Measurements from ENCODE around the gene MMP13. TPM values are rescaled to one million over a fixed set of nuclear protein-coding genes. Genes with fewer than 3 reads are reported as not detected.

The MMP13 gene
- total RNA-seq, 1 experiment from 2014 or later = 0.15 TPM

DNA sequence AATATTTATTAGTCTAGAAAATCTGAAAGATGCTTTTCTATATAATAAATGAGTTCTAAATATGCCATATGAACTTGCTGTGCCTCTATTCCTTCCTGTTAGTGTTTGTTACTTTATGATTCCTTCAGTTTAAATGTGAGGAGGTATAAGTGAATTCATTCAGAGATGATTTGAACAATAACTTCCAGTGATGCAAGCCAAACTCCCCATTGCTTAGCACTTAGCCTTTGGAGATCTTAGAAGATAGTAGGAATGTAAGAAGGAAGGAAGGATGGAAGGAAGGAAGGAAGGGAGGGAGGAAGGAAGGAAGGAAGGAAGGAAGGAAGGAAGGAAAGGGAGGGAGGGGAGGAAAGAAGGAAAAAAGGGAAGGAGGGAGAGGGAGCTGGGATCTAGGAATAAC, 25.1 kb downstream of the MMP13 start:
- in situ Hi-C loops (cut with HindIII; ENCODE audit: low pct_unique_long_range_greater_than_20kb, low sequenced_read_pairs) (no loop called here), intact Hi-C loops (cut with micrococcal nuclease; ENCODE audit: unreplicated experiment) (no loop called here)
- POLR2A ChIA-PET = no interaction called here
- no peak for DNase-seq (ENCODE audit: low read depth, low spot score)
- TF ChIP-seq, protein P1, sequence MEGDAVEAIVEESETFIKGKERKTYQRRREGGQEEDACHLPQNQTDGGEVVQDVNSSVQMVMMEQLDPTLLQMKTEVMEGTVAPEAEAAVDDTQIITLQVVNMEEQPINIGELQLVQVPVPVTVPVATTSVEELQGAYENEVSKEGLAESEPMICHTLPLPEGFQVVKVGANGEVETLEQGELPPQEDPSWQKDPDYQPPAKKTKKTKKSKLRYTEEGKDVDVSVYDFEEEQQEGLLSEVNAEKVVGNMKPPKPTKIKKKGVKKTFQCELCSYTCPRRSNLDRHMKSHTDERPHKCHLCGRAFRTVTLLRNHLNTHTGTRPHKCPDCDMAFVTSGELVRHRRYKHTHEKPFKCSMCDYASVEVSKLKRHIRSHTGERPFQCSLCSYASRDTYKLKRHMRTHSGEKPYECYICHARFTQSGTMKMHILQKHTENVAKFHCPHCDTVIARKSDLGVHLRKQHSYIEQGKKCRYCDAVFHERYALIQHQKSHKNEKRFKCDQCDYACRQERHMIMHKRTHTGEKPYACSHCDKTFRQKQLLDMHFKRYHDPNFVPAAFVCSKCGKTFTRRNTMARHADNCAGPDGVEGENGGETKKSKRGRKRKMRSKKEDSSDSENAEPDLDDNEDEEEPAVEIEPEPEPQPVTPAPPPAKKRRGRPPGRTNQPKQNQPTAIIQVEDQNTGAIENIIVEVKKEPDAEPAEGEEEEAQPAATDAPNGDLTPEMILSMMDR (IDR thresholded peaks at IDR 0.05) = no peak
- TF ChIP-seq TCF7L2 (IDR thresholded peaks at IDR 0.05; ENCODE audit: low read depth, low read length) (no peak), SIN3A (IDR thresholded peaks at IDR 0.05; ENCODE audit: borderline replicate concordance, insufficient read depth, low read depth, low read length) (no peak), POLR2AphosphoS5 (IDR thresholded peaks at IDR 0.05; ENCODE audit: low read depth, low read length) (no peak)
- TF ChIP-seq, protein P2, sequence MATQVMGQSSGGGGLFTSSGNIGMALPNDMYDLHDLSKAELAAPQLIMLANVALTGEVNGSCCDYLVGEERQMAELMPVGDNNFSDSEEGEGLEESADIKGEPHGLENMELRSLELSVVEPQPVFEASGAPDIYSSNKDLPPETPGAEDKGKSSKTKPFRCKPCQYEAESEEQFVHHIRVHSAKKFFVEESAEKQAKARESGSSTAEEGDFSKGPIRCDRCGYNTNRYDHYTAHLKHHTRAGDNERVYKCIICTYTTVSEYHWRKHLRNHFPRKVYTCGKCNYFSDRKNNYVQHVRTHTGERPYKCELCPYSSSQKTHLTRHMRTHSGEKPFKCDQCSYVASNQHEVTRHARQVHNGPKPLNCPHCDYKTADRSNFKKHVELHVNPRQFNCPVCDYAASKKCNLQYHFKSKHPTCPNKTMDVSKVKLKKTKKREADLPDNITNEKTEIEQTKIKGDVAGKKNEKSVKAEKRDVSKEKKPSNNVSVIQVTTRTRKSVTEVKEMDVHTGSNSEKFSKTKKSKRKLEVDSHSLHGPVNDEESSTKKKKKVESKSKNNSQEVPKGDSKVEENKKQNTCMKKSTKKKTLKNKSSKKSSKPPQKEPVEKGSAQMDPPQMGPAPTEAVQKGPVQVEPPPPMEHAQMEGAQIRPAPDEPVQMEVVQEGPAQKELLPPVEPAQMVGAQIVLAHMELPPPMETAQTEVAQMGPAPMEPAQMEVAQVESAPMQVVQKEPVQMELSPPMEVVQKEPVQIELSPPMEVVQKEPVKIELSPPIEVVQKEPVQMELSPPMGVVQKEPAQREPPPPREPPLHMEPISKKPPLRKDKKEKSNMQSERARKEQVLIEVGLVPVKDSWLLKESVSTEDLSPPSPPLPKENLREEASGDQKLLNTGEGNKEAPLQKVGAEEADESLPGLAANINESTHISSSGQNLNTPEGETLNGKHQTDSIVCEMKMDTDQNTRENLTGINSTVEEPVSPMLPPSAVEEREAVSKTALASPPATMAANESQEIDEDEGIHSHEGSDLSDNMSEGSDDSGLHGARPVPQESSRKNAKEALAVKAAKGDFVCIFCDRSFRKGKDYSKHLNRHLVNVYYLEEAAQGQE (IDR thresholded peaks at IDR 0.05; ENCODE audit: insufficient read depth in 1 of 2, low read depth in 2 of 2, low read length in 1 of 2) = no peak
- Histone ChIP-seq H3K27ac (ENCODE audit: low read length) (no peak overlapping the region), H3K4me3 (ENCODE audit: low read depth in 2 of 2, low read length in 2 of 2) (no peak overlapping the region), H3K4me1 (ENCODE audit: control insufficient read depth, insufficient read depth, low read length) (no peaks in the 10 kb centered on the region), H3K9me3 (ENCODE audit: control insufficient read depth, insufficient read depth, low read depth, low read length) (no peaks in the 10 kb centered on the region), H3K27me3 (ENCODE audit: control insufficient read depth, insufficient read depth, low read length) (peaks cover 26% of the 10 kb centered on the region), H3K36me3 (ENCODE audit: control insufficient read depth, insufficient read depth, low read length) (no peaks in the 10 kb centered on the region)
- no peak for ATAC-seq
- no TSS peak for BruUV-seq (replicated peaks)
- CTCF ChIA-PET = no interaction called here

DNA sequence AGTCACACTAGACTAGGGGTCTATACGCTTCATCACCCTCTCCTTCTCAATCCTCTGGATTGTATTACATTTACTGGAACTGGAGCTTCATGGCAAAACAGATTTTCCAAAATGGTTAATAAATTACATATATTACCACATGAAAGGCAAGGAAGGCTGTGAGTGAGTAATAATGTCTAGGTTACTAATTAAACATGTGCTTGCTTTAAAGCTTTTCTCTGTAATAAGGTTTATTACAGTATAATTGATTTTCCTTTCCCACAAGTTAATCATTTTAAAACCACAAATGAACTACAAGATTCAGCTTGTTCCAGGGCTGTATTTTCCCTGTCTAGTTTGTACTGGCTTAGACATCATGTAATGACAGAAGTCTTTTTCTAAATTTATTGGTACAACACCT, 25.6 kb downstream of the MMP13 start:
- POLR2A ChIA-PET = no interaction called here
- Histone ChIP-seq H3K4me3 (ENCODE audit: low read depth in 2 of 2, low read length in 2 of 2) (no peak overlapping the region), H3K9me3 (ENCODE audit: control insufficient read depth, insufficient read depth, low read depth, low read length) (no peaks in the 10 kb centered on the region), H3K36me3 (ENCODE audit: control insufficient read depth, insufficient read depth, low read length) (no peaks in the 10 kb centered on the region), H3K27ac (ENCODE audit: low read length) (no peak overlapping the region), H3K4me1 (ENCODE audit: control insufficient read depth, insufficient read depth, low read length) (no peaks in the 10 kb centered on the region), H3K27me3 (ENCODE audit: control insufficient read depth, insufficient read depth, low read length) (peaks cover 26% of the 10 kb centered on the region)
- TF ChIP-seq, protein P2 (IDR thresholded peaks at IDR 0.05; ENCODE audit: insufficient read depth in 1 of 2, low read depth in 2 of 2, low read length in 1 of 2) = no peak
- no peak for TF ChIP-seq POLR2AphosphoS5 (IDR thresholded peaks at IDR 0.05; ENCODE audit: low read depth, low read length)
- TF ChIP-seq, protein P1 (IDR thresholded peaks at IDR 0.05) = no peak
- TF ChIP-seq TCF7L2 (IDR thresholded peaks at IDR 0.05; ENCODE audit: low read depth, low read length) = no peak
- no peak for TF ChIP-seq SIN3A (IDR thresholded peaks at IDR 0.05; ENCODE audit: borderline replicate concordance, insufficient read depth, low read depth, low read length)
- in situ Hi-C loops (cut with HindIII; ENCODE audit: low pct_unique_long_range_greater_than_20kb, low sequenced_read_pairs) (no loop called here), intact Hi-C loops (cut with micrococcal nuclease; ENCODE audit: unreplicated experiment) (no loop called here)
- CTCF ChIA-PET = no interaction called here
- DNase-seq (ENCODE audit: low read depth, low spot score) (no peak), ATAC-seq (no peak)
- BruUV-seq (replicated peaks) = no TSS peak
